RCC 7860 (cell line): ENCODE results near the gene ARMC6.
A peak's percentile ranks its signal among the peaks of the same experiment; 100 is the strongest.
"Not testable (repeated sequence)": the region's sequence is repeated elsewhere in the genome, so short reads cannot be mapped to it uniquely, and the experiment has no call there.

Source experiments
- DNase-seq: peaks from one replicate; pipeline ENCODE4 v3.0.0-alpha.2; 2015; ENCODE audit warnings: low spot score
- FAIRE-seq: peaks from 2 replicates; lab custom pipeline; 2012; peaks lifted over from hg19 to GRCh38; lab: Jason Lieb, UNC

ARMC6 gene

DNA sequence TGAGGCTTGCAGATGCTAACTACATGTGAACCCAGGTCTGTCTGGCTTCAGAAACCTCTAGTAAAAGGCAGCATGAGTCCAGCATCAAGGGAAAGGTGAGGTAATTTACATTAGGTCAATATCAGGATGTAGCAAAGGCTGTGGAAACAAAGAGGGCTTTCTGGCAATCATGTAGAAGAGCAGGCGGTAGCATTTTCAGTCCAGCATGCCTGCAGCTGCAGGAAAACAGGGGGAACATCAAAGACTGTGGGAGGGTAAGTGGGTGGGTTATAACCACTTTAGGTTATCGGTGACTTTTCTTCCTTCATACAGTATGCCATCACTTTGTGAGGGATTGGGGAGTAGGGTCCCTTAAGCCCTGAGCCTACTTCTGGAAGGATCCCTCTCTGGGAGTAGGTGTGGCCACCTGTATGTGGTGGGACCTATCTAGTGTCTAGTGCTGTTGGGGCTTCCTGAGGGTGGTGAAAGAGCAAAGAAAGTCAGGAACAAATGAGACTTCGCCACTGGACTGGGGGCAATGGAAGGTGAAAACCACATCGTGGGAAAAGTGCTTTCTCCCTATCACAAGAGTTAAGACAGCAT is 10.9 kb upstream of the ARMC6 start:
- DNase-seq (no peak), FAIRE-seq (no peak)

DNA sequence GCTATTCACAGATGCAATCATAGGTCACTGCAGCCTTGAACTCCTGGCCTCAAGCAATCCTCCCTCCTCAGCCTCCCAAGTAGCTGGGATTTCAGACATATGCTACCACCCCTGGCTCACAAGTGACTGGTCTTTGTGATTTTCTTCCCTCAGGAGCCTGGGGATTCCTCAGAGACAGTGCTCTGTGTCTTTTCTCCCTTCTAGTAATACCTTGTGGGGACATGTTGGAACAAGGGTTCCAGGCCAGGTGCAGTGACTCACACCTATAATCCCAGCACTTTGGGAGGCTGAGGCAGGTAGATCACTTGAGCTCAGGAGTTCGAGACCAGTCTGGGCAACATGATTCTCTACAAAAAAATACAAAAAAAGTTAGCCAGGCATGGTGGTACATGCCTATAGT is 10.0 kb upstream of the ARMC6 start:
- not testable (repeated sequence) for FAIRE-seq, DNase-seq

DNA sequence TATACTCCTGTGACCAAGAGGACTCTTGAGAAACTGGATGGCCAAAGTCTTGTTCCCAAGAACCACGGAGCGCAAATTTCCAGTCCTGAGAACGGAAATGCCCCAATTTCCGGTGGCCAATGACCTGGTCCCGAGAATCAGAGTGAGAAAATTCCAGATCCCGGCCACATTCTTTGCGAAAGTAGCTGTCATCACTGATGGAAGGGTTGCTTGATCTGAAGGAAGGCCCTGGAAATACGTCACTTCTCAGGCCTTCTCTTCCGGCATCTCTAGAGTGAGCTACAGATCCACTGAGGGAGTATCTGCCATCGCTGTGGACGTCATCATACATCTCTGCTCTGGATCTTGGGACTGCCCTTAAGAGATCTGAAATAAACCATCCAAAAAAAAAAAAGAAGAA is 7.5 kb upstream of the ARMC6 start:
- DNase-seq (no peak), FAIRE-seq (no peak)

DNA sequence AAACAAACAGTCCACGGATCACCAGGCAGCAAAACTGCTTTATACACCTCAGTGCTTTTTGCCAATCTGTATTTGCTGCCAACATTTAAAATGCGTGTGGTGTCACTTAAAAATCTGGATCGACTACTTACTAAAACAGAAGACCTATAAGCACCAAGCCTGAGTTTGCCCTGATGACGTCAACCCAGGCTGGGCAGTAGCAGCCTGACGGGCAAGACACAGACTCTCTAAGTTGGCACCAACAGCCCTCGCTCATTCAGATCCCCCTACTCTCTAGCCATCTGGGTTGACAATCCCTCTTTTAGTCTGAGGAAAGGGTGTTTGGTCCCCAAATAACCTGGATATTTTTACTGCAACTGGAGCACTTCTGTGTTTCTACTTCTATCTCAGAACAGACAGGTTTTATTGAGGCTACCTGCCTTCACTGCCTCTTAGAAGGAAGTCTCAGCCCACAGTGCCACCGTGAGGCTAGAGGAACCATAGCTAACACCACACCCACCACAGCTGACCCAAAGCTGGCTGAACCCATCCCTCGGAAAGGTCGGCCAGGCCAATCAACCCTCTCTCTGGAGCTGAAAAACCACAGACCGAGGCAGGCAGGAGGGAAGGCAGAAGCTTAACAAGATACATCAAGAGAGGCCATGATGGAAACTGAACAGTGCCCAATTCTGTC is 7.0 kb upstream of the ARMC6 start:
- no peak for DNase-seq
- FAIRE-seq, result no peak

DNA sequence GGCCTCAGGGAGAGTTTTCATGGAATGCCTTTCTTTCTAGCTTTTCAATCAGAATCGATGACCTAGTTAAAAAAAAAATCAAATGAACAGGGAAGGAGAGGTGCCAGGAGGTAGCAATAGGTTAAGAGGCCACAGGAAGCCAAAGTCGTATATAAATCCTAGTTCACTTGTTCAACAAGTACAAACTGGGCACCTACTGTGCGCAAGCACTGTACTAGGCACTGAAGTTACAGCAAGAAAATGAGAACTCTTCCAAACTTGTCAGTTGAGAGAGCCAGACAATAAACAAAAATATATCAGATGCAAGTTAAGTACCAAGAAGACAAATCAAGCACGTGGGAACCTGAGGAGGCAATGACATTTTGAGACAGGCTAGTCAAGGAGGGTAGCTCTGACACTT is 6.2 kb upstream of the ARMC6 start:
- FAIRE-seq (no peak), DNase-seq (no peak)

DNA sequence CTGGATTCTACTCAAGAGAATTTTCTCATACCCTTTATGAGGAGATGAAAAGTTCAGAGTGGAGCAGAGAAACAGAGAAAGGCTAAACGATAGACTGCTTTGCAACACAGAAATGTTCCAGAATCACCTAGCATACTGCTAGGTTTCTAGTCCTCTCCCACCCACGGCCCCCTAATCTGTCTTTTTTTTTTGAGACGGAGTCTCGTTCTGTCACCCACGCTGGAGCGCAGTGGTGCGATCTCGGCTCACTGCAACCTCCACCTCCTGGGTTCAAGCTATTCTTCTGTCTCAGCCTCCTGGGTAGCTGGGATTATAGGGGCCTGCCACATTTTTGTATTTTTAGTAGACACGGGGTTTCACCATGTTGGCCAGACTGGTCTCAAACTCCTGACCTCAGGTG is 4.9 kb upstream of the ARMC6 start:
- FAIRE-seq, result no peak
- DNase-seq, result no peak

DNA sequence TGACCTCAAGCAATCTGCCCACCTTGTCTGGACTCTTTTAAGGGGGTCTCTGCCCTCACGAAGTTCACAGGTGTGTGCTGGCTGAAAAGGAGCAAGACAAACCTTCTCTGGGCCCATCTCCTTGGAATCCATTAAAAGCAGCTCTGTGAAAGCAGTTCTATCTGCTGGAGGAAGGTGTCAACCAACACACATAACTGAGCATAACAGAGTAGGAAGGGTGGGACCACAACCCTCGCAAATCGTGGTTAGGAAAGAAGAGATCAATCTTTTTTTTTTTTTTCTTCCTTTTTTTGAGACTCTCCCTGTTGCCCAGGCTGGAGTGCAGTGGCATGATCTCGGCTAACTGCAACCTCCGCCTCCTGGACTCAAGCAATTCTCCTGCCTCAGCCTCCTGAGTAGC is 1.5 kb upstream of the ARMC6 start:
- FAIRE-seq (no peak), DNase-seq (no peak)

DNA sequence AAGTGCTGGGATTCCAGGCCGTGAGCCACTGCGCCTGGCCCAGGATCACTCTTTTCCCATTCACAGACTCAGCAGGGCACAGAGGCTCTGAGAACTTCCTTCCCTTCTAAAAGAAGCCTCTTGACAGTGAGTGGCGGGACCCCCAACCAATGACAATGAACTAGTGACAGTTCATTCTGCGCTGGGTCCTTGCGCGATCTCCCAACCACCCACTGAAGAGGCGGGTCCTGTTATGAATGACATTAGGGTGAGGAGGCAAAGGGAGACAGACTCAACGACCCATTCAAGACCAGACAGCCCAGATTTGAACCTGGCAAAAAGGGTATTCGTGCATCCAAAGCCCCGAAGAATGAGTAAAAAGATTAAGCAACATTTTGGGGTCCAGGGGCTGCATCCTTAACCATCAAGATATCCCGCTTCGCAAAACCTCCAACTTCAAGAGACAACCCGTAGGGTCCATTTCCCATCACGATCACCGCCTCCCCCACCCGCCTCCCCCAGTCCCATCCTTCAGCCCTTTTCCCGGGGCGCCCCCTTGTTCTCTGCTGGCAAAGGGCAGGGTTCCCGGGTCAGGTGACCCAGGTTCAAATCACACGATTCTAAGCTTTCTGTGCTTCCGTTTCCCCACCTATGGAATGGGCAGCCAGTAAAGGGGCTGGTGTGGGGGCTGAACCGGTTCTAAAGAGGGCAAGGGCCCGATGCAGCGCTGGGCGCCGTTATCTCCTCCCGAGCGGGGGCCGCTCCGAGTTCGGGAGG is 805 bp upstream of the ARMC6 start:
- no peak for FAIRE-seq
- peak; percentile 40 for DNase-seq

DNA sequence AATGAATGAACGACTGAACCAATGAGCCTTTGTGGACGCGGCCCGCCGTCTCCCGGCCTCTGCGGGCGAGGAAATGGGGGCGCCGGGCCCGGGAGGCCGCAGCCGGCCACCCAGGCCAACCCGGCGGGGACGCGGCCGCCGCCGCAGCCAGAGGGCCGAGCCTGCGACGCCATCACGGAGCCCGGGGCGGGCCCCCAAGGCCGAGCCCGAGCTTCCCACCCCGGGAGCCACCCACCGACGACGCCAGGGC is 302 bp upstream of the ARMC6 start:
- FAIRE-seq (no peak), DNase-seq (no peak)

DNA sequence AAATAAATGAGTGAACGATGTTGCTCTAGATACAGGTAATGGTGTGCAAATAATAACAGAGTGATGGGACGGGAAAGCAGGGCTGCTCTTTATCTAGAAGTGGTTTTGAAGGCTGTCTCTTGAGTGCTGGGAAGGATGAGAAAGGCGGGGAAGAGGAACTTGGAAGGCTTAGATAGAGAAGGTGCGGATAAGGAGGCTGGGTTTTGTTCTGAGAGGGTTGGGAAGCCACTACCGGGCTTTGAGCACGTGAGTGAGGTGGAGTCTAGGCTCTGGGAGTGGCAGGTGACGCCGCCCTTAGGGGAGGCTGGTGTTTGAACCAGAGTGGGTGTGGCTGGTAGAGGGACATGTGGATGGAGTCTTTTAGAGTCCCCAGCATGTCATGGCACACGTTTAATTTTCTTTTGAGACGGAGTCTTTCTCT is 811 bp downstream of the ARMC6 start:
- FAIRE-seq (no peak), DNase-seq (peak; percentile 63)

DNA sequence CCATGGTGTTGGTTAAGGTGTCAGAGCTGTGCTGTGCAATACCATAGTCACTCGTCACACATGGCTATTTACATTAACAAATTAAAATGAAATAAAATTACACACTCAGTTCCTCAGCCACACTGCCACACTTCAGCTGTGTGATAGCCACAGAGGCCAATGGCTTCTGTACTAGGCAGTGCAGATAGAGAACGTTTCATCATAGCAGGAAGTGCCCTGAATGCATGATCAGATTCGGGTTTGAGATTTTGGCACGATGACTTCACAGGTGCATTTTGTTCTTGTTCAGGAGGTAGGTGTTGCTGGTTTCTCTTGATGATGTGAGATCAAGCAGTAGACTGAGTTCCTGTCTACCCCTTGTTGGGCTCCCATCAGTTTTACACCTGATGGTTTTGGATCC is 6.5 kb downstream of the ARMC6 start:
- FAIRE-seq (no peak), DNase-seq (no peak)

DNA sequence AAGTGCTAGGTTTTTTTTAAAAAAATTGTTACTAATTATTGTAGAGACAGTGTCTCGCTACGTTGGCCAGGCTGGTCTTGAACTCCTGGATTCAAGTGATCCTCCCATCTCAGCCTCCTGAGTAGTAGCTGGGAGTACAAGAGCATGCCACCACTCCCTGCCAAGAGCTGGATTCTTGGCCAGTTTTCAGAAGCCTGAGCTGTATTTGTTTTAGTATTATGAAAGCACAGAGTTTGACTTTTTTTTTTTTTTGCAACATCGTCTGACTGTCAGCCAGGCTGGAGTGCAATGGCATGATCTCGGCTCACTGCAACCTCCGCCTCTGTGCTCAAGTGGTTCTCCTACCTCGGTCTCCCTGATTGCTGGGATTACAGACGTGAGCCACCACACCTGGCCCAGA is 7.0 kb downstream of the ARMC6 start:
- FAIRE-seq, result no peak
- DNase-seq, result no peak

DNA sequence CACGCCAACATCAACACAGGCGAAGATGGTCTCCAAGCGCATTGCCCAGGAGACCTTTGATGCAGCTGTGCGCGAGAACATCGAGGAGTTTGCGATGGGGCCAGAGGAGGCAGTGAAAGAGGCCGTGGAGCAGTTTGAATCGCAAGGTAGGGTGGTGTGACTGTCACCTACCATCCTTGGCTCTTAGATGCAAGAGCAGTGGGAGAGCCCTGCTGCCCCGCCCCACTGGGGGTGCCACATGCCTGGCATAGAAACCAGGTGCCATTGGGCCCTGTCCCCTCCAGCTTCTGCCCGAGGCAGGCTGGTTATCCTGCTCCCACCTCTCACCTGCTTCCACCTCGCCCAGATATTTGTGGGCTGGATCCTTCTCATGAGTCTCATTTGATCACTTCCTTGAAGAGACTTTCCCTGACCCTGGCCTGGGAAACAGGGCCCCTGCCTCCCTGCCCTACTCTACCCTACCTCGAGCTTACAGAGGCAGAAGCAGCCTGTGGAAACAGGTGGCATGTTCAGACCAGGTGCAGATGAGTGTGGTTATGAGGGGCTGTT is 9.4 kb downstream of the ARMC6 start:
- no peak for DNase-seq
- no peak for FAIRE-seq

DNA sequence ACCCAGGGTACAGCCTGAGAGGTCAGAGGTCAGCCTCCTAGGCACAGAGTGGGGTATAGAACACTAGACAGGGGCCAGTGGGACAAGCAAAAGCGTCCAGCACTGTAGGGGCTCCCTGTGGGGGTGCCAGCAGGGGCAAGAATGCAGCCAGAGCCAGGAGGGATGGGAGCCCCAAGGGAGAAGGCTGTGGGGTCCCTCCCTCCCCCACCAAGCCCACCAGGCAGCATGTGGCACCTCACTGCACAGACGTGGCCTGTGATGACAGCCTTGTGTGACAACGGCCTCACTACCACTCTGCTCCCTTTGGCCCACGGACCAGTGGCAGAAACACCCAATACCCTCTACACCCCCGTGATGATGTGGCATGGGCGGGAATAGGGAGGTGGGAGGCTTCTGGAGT is 10.1 kb downstream of the ARMC6 start:
- FAIRE-seq (no peak), DNase-seq (no peak)

DNA sequence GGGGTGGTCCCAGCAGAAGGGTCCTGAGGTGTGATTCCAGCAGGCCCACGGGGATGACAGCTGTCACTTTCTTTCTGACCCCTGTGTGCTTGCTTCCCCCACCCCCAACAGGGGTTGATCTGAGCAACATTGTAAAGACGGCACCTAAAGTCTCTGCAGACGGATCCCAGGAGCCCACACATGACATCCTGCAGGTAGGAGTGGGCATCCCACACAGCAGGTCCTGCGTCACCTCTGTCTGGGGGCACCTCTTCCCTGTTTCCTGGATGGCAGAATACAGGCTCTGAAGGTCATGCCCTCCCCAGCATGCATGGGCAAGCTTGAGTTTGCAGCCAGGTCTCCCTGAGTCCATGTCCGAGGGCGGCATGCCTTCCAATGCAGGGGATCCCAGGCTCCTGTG is 10.5 kb downstream of the ARMC6 start:
- FAIRE-seq, result no peak
- no peak for DNase-seq

DNA sequence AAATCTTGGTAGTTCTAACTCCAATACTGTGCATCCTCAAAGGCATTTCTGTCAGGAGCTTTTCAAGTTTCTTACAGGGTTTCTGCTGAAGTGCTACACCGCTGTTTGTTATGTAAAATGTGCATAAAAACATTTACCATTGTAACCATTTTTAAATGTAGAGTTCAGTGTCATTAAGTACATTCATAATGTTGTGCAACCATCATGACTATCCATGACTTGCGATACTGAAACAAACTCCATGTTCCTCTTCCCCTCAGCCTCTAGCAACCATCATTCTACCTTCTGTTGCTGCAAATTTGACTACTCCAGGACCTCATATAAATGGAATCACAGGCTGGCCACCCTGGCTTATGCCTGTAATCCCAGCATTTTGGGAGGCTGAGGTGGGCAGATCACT is 16.0 kb downstream of the ARMC6 start:
- no peak for FAIRE-seq
- no peak for DNase-seq

DNA sequence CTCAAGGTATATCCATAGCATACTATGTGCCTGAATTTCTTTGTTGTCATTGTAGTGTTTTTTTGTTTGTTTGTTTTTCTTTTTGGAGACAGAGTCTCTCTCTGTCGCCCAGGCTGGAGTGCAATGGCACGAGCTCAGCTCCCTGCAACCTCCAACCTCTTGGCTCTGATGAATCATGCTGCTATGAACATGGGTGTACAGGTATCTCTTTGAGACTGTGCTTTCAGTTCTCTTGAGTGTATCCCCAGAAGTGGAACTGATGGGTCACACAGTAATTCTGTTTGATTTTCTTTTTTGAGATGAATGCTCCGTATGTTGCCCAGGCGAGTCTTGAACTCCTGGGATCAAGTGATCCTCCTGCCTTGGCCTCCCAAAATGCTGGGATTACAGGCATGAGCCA is 16.7 kb downstream of the ARMC6 start:
- DNase-seq (no peak), FAIRE-seq (no peak)

DNA sequence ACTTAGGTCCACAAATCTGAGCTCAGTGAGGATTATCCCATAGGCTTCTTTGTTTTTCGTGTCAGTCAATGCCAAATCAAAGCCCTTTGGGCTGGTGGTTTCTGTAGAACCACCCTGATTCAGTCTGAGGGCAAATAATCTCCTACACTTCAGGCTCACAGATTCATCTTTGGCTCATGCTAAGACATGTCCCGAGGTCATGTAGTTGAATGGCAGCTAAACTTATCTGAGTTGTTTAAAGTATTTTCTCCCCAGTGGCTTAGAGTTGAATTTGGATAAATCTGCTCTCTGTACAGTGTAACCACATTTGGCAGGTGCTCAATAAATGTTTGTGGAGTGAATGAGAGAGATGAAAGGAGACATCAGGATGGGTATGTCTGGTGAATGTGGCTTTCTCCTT is 17.3 kb downstream of the ARMC6 start:
- FAIRE-seq, result no peak

DNA sequence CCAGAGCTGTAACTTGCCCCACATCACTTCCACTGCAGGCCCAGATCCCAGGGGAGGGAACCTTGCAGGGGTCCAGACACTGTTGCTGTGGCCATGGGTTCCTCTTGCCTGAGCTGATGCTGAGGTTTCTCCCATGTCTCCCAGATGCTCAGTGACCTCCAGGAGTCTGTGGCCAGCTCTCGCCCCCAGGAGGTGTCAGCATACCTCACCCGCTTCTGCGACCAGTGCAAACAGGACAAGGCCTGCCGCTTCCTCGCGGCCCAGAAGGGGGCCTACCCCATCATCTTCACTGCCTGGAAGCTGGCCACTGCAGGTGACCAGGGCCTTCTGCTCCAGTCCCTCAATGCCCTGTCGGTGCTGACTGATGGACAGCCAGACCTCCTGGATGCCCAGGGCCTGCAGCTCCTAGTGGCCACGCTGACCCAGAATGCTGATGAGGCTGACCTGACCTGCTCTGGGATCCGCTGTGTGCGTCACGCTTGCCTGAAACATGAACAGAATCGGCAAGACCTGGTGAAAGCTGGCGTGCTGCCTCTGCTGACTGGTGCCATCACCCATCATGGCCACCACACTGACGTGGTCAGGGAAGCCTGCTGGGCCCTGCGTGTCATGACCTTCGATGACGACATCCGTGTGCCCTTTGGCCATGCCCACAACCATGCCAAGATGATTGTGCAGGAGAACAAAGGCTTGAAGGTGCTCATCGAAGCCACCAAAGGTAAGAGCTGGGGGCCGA is 18.2 kb downstream of the ARMC6 start:
- FAIRE-seq (no peak), DNase-seq (no peak)

More for the DNA sequence above, 17.3 kb downstream of the ARMC6 start:
- no peak for DNase-seq

DNA sequence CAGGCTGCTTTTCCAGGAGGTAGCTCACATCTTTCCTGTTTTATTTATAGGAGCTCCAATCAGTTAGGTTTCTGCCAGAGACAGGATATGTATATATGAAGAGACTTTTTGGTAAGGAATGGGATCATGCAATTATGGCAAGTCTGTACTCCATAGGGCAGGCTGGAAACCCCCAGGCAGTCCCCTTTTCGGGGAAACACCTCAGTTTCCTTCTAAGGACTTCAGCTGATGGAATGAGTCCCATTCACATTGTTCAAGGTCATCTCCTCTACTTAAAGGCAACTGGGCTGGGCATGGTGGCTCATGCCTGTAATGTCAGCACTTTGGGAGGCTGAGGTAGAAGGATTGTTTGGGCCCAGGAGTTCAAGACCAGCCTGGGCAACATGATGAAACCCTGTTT is 19.5 kb downstream of the ARMC6 start:
- DNase-seq (no peak), FAIRE-seq (no peak)

DNA sequence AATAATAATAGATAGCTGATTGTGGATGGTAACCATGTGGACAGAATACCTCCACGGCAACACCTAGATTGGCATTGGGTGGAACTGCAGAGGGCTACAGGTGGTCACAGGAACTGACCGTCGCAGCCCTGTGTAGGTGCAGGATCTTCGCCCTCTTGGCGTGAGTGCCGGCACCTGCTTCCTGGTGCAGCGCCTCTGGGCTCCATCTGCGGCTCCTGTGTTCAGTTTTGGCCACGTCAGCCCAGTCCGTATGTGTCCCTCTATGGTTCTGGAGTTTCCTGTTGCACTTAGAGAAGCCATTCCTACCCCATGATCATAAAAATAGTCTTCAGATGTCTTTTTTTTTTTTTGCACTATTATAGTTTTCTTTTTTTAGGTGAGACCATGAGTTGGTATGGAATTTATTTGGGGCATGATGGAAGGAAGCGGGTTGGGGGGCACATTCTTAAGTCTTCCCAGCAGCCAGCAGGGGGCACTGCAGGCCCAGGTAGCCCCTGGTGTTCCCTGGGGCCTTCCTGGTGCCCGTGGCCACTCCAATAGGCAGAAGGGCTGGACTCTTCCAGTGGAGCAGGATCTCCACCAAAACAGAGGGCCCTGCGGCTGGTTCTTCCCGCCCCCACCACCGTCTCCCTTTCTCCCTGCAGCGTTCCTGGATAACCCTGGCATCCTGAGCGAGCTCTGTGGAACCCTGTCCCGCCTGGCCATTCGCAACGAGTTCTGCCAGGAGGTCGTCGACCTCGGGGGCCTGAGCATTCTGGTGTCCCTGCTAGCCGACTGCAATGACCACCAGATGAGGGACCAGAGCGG is 20.3 kb downstream of the ARMC6 start:
- FAIRE-seq (no peak), DNase-seq (no peak)
